ENCODE results near the gene SLC12A8. TPM values are rescaled to one million over a fixed set of nuclear protein-coding genes. Genes with fewer than 3 reads are reported as not detected.

SLC12A8 gene
- total and polyA plus RNA-seq, 2 donors (not counting 1 experiment from before 2014, with no cell fraction given), result 0.57 to 1.1 TPM

DNA sequence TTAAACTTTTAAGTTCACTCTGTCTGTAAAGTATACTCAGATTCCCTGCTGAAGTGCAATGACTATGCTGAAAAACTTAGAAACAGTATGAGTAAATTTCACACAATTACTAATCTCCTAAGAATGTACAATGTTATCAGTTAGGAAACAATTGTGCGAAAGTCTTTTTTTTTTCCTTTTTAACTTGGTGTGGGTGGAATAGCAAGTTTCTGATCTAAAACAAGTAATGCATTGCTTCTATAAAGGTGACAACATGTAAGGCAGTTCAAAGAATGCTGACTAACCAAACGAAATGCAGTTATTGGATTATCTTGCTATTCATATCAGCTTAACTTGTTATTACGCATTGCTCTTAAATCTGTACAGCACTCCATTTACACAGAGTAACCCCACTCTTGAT lies 19.3 kb upstream of the SLC12A8 start:
- no peak overlapping the region for H3K9ac ChIP-seq (ENCODE audit: low read length)
- POLR2A ChIA-PET, result interaction anchor here (0.6 kb wide), 1 partner anchor 55 kb away, joined by 3 read pairs; no protein-coding TSS in a partner anchor
- no peak overlapping the region for H3K27ac ChIP-seq (ENCODE audit: low read length in 2 of 2)
- H3K36me3 ChIP-seq (replicated peaks in 1 of 2; ENCODE audit: control extremely low read depth in 1 of 2, control insufficient read depth in 1 of 2, extremely low read depth in 1 of 2, insufficient read depth in 2 of 2, low read length in 1 of 2), result peaks cover 0 to 20% of the 10 kb centered on the region in 2 experiments
- Mint-ChIP-seq H3K27me3 (no peaks in the 10 kb centered on the region), H3K27ac (no peak overlapping the region), H3K9me3 (ENCODE audit: insufficient read depth) (no peaks in the 10 kb centered on the region), H3K4me3 (no peak overlapping the region), H3K4me1 (no peaks in the 10 kb centered on the region)
- CTCF ChIA-PET, result no interaction called here
- H3K9me3 ChIP-seq (ENCODE audit: control extremely low read depth in 1 of 3, control insufficient read depth in 2 of 3, insufficient read depth in 1 of 3, low read length in 2 of 3), result no peaks in the 10 kb centered on the region
- no peak for DNase-seq
- WGBS (ENCODE audit: insufficient coverage), result no CpG with 5 or more reads among the region's 3 CpGs
- no peaks in the 10 kb centered on the region for H3K79me2 ChIP-seq (ENCODE audit: control insufficient read depth, insufficient read depth, low read length)
- peaks cover 11% of the 10 kb centered on the region for H4K20me1 ChIP-seq (ENCODE audit: control insufficient read depth, insufficient read depth, low read length, poor library complexity, severe bottlenecking)
- intact Hi-C loops (cut with micrococcal nuclease), result no loop called here
- no peak for TF ChIP-seq CTCF (IDR thresholded peaks at IDR 0.05)
- no peak for TF ChIP-seq EZH2 (IDR thresholded peaks at IDR 0.05; ENCODE audit: borderline replicate concordance, insufficient read depth, low read depth, low read length, poor library complexity, severe bottlenecking)
- ATAC-seq (ENCODE audit: low read depth), result no peak
- H3K4me3 ChIP-seq (ENCODE audit: control extremely low read depth in 1 of 5, extremely low read depth in 1 of 5, insufficient read depth in 1 of 5, low read depth in 2 of 5, low read length in 4 of 5), result no peak overlapping the region
- no peak overlapping the region for H3K4me2 ChIP-seq (replicated peaks; ENCODE audit: low read depth, low read length, poor library complexity, severe bottlenecking)
- no peak overlapping the region for H2AFZ ChIP-seq (ENCODE audit: insufficient read depth, low read depth, low read length, poor library complexity, severe bottlenecking)
- no peaks in the 10 kb centered on the region for H3K4me1 ChIP-seq (ENCODE audit: control insufficient read depth in 2 of 2, insufficient read depth in 2 of 2, low read length in 2 of 2)
- no peaks in the 10 kb centered on the region for H3K27me3 ChIP-seq (replicated peaks in 1 of 4; ENCODE audit: control extremely low read depth in 1 of 4, control insufficient read depth in 3 of 4, insufficient read depth in 4 of 4, low read length in 3 of 4)

DNA sequence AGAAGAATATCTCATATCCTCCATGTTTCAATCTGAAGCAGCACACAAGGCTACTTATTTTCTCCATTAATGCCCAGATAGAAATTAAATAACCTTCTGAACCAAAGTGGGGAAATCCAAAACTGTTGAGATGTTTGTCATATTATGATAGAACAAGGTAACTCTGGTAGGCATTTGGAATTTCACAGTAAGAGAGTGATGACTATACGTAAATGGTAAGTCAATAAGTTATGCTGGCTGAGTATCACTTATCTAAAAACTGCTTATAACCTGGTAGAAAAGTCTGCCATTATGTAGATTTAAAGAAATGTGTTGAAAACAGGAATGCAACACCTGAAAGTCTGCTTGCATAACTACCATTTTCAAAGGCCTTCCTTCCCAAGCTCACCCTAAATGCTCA lies 17.2 kb upstream of the SLC12A8 start:
- H3K9me3 Mint-ChIP-seq (ENCODE audit: insufficient read depth), result no peaks in the 10 kb centered on the region
- Histone ChIP-seq H3K4me3 (ENCODE audit: control extremely low read depth in 1 of 5, extremely low read depth in 1 of 5, insufficient read depth in 1 of 5, low read depth in 2 of 5, low read length in 4 of 5) (no peak overlapping the region), H3K4me2 (replicated peaks; ENCODE audit: low read depth, low read length, poor library complexity, severe bottlenecking) (no peak overlapping the region), H3K36me3 (replicated peaks in 1 of 2; ENCODE audit: control extremely low read depth in 1 of 2, control insufficient read depth in 1 of 2, extremely low read depth in 1 of 2, insufficient read depth in 2 of 2, low read length in 1 of 2) (peaks cover 0 to 20% of the 10 kb centered on the region in 2 experiments), H3K27me3 (replicated peaks in 1 of 4; ENCODE audit: control extremely low read depth in 1 of 4, control insufficient read depth in 3 of 4, insufficient read depth in 4 of 4, low read length in 3 of 4) (no peaks in the 10 kb centered on the region), H3K9me3 (ENCODE audit: control extremely low read depth in 1 of 3, control insufficient read depth in 2 of 3, insufficient read depth in 1 of 3, low read length in 2 of 3) (no peaks in the 10 kb centered on the region), H3K9ac (ENCODE audit: low read length) (no peak overlapping the region), H3K79me2 (ENCODE audit: control insufficient read depth, insufficient read depth, low read length) (no peaks in the 10 kb centered on the region), H4K20me1 (ENCODE audit: control insufficient read depth, insufficient read depth, low read length, poor library complexity, severe bottlenecking) (peaks cover 6% of the 10 kb centered on the region), H2AFZ (ENCODE audit: insufficient read depth, low read depth, low read length, poor library complexity, severe bottlenecking) (no peak overlapping the region), H3K27ac (ENCODE audit: low read length in 2 of 2) (no peak overlapping the region), H3K4me1 (ENCODE audit: control insufficient read depth in 2 of 2, insufficient read depth in 2 of 2, low read length in 2 of 2) (no peaks in the 10 kb centered on the region)
- no peak overlapping the region for H3K27ac Mint-ChIP-seq
- H3K27me3 Mint-ChIP-seq, result no peaks in the 10 kb centered on the region
- ChIA-PET CTCF (no interaction called here), POLR2A (no interaction called here)
- ATAC-seq (ENCODE audit: low read depth) (no peak), DNase-seq (no peak)
- no CpG with 5 or more reads among the region's 1 CpG for WGBS (ENCODE audit: insufficient coverage)
- intact Hi-C loops (cut with micrococcal nuclease), result no loop called here
- TF ChIP-seq EZH2 (IDR thresholded peaks at IDR 0.05; ENCODE audit: borderline replicate concordance, insufficient read depth, low read depth, low read length, poor library complexity, severe bottlenecking), result no peak
- TF ChIP-seq CTCF (IDR thresholded peaks at IDR 0.05), result no peak
- H3K4me1 Mint-ChIP-seq, result no peaks in the 10 kb centered on the region
- no peak overlapping the region for H3K4me3 Mint-ChIP-seq

Measured in B cell (primary cell).